GM12878 (cell line): ENCODE results near the gene ZFYVE21. TPM values are rescaled to one million over a fixed set of nuclear protein-coding genes. Genes with fewer than 3 reads are reported as not detected.
A peak's percentile ranks its signal among the peaks of the same experiment; 100 is the strongest.

Experiments used
- ATAC-seq: fragments of 200-7000 bp; cut with Tn5 transposase; 3 replicates; pipeline ENCODE4 v1.9.1; 2020; ENCODE audit warnings: mild to moderate bottlenecking, moderate library complexity
- BruUV-seq: library from RNA; stranded (reverse); fragments of 400-500 nt; replicated peaks from 2 replicates; lab custom pipeline; 2021; lab: Mats Ljungman, UMichigan
- CTCF ChIA-PET: fragments of 300-600 bp; sonication (Branson Sonifier 250); formaldehyde crosslinking; extraction: SDS; loops from one replicate; lab custom pipeline; 2021; ENCODE audit warnings: inconsistent platforms; lab: Yijun Ruan, JAX
- POLR2A ChIA-PET: fragments of 350-600 bp; formaldehyde crosslinking; extraction: SDS; loops from one replicate; lab custom pipeline; 2021; ENCODE audit warnings: inconsistent platforms; lab: Charles Lee
- RAD21 ChIA-PET: fragments of 300-600 bp; sonication (Branson Sonifier 250); formaldehyde crosslinking; loops from one replicate; lab custom pipeline; 2023; ENCODE audit warnings: antibody characterized with exemption; ENCODE audit not compliant: unreplicated experiment; lab: Charles Lee
- SMC1A ChIA-PET: fragments of 300-600 bp; sonication (Branson Sonifier 250); formaldehyde crosslinking; loops from one replicate; lab custom pipeline; 2023; ENCODE audit not compliant: unreplicated experiment, uncharacterized antibody; lab: Charles Lee
- DNase-seq: peaks from one replicate; pipeline ENCODE4 v3.0.0-alpha.2; 2011; ENCODE audit warnings: low read depth, low spot score
- FAIRE-seq: peaks from 3 replicates; lab custom pipeline; 2011; peaks lifted over from hg19 to GRCh38; lab: Jason Lieb, UNC
- H2AFZ ChIP-seq: 2 replicates; pipeline ENCODE4 v1.6.0; 2011; ENCODE audit warnings: low read depth, low read length, control low read depth; ENCODE audit not compliant: control insufficient read depth
- H3K27ac ChIP-seq: 2 replicates; pipeline ENCODE4 v1.5.1; 2011; ENCODE audit warnings: control low read depth; ENCODE audit not compliant: control insufficient read depth, insufficient read depth
- H3K27me3 ChIP-seq, 2 experiments: replicated peaks in 1 of 2; 2 replicates each; pipeline versions ENCODE4 v1.6.0 to v1.6.1; 2011; ENCODE audit warnings: low read length in 1 of 2; ENCODE audit not compliant: control insufficient read depth in 2 of 2, insufficient read depth in 2 of 2
- H3K36me3 ChIP-seq, 2 experiments: 2 replicates each; pipeline ENCODE4 v1.5.1; 2011; ENCODE audit warnings: low read length in 1 of 2; ENCODE audit not compliant: control insufficient read depth in 2 of 2, insufficient read depth in 2 of 2
- H3K4me1 ChIP-seq: 2 replicates; pipeline ENCODE4 v1.6.1; 2011; ENCODE audit warnings: mild to moderate bottlenecking, low read length, moderate library complexity, mixed read lengths; ENCODE audit not compliant: control insufficient read depth, insufficient read depth
- H3K4me2 ChIP-seq: 2 replicates; pipeline ENCODE4 v1.6.0; 2011; ENCODE audit warnings: control low read depth; ENCODE audit not compliant: control insufficient read depth, insufficient read depth
- H3K4me3 ChIP-seq: fragments of 200-600 bp; sonication (generic); 2 replicates; pipeline ENCODE4 v1.5.1; 2016
- H3K79me2 ChIP-seq: 2 replicates; pipeline ENCODE4 v1.6.0; 2011; ENCODE audit warnings: low read length; ENCODE audit not compliant: control insufficient read depth, insufficient read depth
- H3K9ac ChIP-seq: 2 replicates; pipeline ENCODE4 v1.8.0; 2011; ENCODE audit warnings: low read length, control low read depth, mixed read lengths; ENCODE audit not compliant: control insufficient read depth, insufficient read depth
- H3K9me3 ChIP-seq: replicated peaks from 3 replicates; pipeline ENCODE4 v1.5.1; 2011; ENCODE audit warnings: mild to moderate bottlenecking, low read length; ENCODE audit not compliant: control insufficient read depth, insufficient read depth
- H4K20me1 ChIP-seq: 2 replicates; pipeline ENCODE4 v1.6.0; 2011; ENCODE audit not compliant: control insufficient read depth, insufficient read depth
- BRCA1 ChIP-seq: IDR thresholded peaks from 2 replicates; pipeline ENCODE4 v1.6.1; 2011; ENCODE audit warnings: low read depth, low read length, improper control_type of control experiment
- NFYB ChIP-seq: IDR thresholded peaks from 2 replicates; pipeline ENCODE4 v1.6.1; 2011; ENCODE audit warnings: low read depth, mild to moderate bottlenecking, low read length, improper control_type of control experiment, moderate library complexity; ENCODE audit not compliant: insufficient read depth
- POLR2A ChIP-seq: IDR thresholded peaks from 2 replicates; pipeline ENCODE4 v1.6.1; 2011; ENCODE audit warnings: low read depth, mild to moderate bottlenecking, low read length
- SRF ChIP-seq, 2 experiments: IDR thresholded peaks; 2 replicates each; pipeline ENCODE4 v1.6.1; 2011; ENCODE audit warnings: low read depth in 2 of 2, low read length in 2 of 2, mild to moderate bottlenecking in 1 of 2, moderate library complexity in 1 of 2
- WGBS: methylation state at CpG from one replicate; pipeline ENCODE4 v1.1.6; 2016; ENCODE audit warnings: low lambda C conversion rate; ENCODE audit not compliant: insufficient replicate concordance, insufficient coverage; ENCODE audit errors: missing lambda C conversion rate; 5-methylcytosine and 5-hydroxymethylcytosine counted together
- in situ Hi-C: fragments of 300-500 bp; cut with MboI; formaldehyde crosslinking; loops from 9 replicates; pipeline ENCODE4 v1.14.3; 2018; ENCODE audit warnings: mixed read lengths
- intact Hi-C: fragments of 100-400 bp; cut with micrococcal nuclease; formaldehyde crosslinking; loops from one replicate; pipeline ENCODE4 v1.14.2; 2022; ENCODE audit not compliant: unreplicated experiment
- polyA plus RNA-seq, 11 experiments: library from polyadenylated mRNA; depleted of rRNA in 4 of 11; unstranded in 6 of 11; stranded (reverse) in 5 of 11; fragments of >200 nt; fragmentation: Nextera tagmentation in 4 of 11; fragmentation: Illumina TruSeq in 1 of 11; extraction: Ambion mirVana in 4 of 11; extraction: Trizol in 1 of 11; gene quantifications; 1 replicate in 1 of 11; 2 replicates in 10 of 11; pipeline versions ENCODE4 v1.2.1 to v1.2.3, GENCODE V29; 2011 to 2016; ENCODE audit warnings: inconsistent platforms in 2 of 11, missing spikeins in 2 of 11, low read depth in 1 of 11
- total RNA-seq, 4 experiments: library from RNA; depleted of rRNA in 3 of 4; stranded (reverse); fragments of >200 nt in 3 of 4; fragmentation: Illumina TruSeq in 1 of 4; extraction: Trizol in 1 of 4; gene quantifications; 2 replicates each; pipeline versions ENCODE4 v1.2.1 to v1.2.3, GENCODE V29; 2013 to 2021
- TF ChIP-seq, protein P1 (sequence below): IDR thresholded peaks from 2 replicates; pipeline ENCODE4 v1.6.1; 2012; ENCODE audit warnings: mild to moderate bottlenecking, low read depth, low read length

The ZFYVE21 gene
- total and polyA plus RNA-seq, 10 of the 15 experiments (the other 5 are each of a cell fraction or from before 2014, with no cell fraction given): 0.79 to 21.7 (median 13.8) TPM

GRCh38 chr14:103696070-103696402 is 19.6 kb upstream of the ZFYVE21 start (continued):
- TF ChIP-seq, protein P1, sequence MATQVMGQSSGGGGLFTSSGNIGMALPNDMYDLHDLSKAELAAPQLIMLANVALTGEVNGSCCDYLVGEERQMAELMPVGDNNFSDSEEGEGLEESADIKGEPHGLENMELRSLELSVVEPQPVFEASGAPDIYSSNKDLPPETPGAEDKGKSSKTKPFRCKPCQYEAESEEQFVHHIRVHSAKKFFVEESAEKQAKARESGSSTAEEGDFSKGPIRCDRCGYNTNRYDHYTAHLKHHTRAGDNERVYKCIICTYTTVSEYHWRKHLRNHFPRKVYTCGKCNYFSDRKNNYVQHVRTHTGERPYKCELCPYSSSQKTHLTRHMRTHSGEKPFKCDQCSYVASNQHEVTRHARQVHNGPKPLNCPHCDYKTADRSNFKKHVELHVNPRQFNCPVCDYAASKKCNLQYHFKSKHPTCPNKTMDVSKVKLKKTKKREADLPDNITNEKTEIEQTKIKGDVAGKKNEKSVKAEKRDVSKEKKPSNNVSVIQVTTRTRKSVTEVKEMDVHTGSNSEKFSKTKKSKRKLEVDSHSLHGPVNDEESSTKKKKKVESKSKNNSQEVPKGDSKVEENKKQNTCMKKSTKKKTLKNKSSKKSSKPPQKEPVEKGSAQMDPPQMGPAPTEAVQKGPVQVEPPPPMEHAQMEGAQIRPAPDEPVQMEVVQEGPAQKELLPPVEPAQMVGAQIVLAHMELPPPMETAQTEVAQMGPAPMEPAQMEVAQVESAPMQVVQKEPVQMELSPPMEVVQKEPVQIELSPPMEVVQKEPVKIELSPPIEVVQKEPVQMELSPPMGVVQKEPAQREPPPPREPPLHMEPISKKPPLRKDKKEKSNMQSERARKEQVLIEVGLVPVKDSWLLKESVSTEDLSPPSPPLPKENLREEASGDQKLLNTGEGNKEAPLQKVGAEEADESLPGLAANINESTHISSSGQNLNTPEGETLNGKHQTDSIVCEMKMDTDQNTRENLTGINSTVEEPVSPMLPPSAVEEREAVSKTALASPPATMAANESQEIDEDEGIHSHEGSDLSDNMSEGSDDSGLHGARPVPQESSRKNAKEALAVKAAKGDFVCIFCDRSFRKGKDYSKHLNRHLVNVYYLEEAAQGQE: no peak
- TF ChIP-seq BRCA1 (no peak), SRF (IDR thresholded peaks at IDR 0.05; ENCODE audit: low read depth in 2 of 2, low read length in 2 of 2) (no peak)

- no peak for FAIRE-seq
- TF ChIP-seq NFYB: no peak
- TF ChIP-seq POLR2A: peak; percentile 20; the same call in 1 of the 2 replicates
- H4K20me1 ChIP-seq: no peaks in the 10 kb centered on the region
- H3K9ac ChIP-seq: no peak overlapping the region
- no peak overlapping the region for H3K27ac ChIP-seq
- peaks cover 11 to 30% of the 10 kb centered on the region in 2 experiments; a peak in 3 of 4 replicates for H3K36me3 ChIP-seq
- intact Hi-C loops (no loop called here), in situ Hi-C loops (no loop called here)
- DNase-seq: no peak
- no peaks in the 10 kb centered on the region for H3K27me3 ChIP-seq
- H3K4me3 ChIP-seq: no peak overlapping the region
- no peak overlapping the region for H2AFZ ChIP-seq
- ChIA-PET RAD21 (no interaction called here), SMC1A (no interaction called here), POLR2A (no interaction called here), CTCF (no interaction called here)
- no peak overlapping the region for H3K4me2 ChIP-seq
- H3K4me1 ChIP-seq: peaks cover 7% of the 10 kb centered on the region
- ATAC-seq: no peak
- WGBS: 62% methylated on average over 17 of the region's 17 CpGs
- no peaks in the 10 kb centered on the region for H3K79me2 ChIP-seq
- H3K9me3 ChIP-seq: no peaks in the 10 kb centered on the region
- BruUV-seq: no TSS peak
Observed at GRCh38 chr14:103696466-103697071, 19.0 kb upstream of the ZFYVE21 start.
